Osteoblast (primary cell): ENCODE measurements around the gene ELAVL4. TPM values are rescaled to one million over a fixed set of nuclear protein-coding genes. Genes with fewer than 3 reads are reported as not detected.

Experiments used
- DNase-seq: peaks from one replicate; pipeline ENCODE4 v3.0.0; 2011; ENCODE audit warnings: low spot score, mixed read lengths; ENCODE audit not compliant: insufficient read length; ENCODE audit errors: missing footprints
- H2AFZ ChIP-seq: 2 replicates; pipeline ENCODE4 v1.6.0; 2011; ENCODE audit warnings: mild to moderate bottlenecking, low read length
- H3K27ac ChIP-seq: 2 replicates; pipeline ENCODE4 v1.5.1; 2011; ENCODE audit warnings: mild to moderate bottlenecking, low read depth, low read length, moderate library complexity
- H3K27me3 ChIP-seq: 2 replicates; pipeline ENCODE4 v1.6.0; 2012; ENCODE audit warnings: mild to moderate bottlenecking, control low read depth, inconsistent platforms, low read length, moderate library complexity; ENCODE audit not compliant: insufficient read depth
- H3K36me3 ChIP-seq: 2 replicates; pipeline ENCODE4 v1.5.1; 2011; ENCODE audit warnings: mild to moderate bottlenecking, low read length, control low read depth, moderate library complexity; ENCODE audit not compliant: insufficient read depth
- H3K4me1 ChIP-seq: 2 replicates; pipeline ENCODE4 v1.5.1; 2011; ENCODE audit warnings: mild to moderate bottlenecking, low read length, control low read depth, moderate library complexity; ENCODE audit not compliant: insufficient read depth
- H3K4me2 ChIP-seq: 2 replicates; pipeline ENCODE4 v1.6.0; 2011; ENCODE audit warnings: mild to moderate bottlenecking, low read length; ENCODE audit not compliant: insufficient read depth
- H3K4me3 ChIP-seq: fragments of 200-600 bp; sonication (generic); 3 replicates; pipeline ENCODE4 v1.5.1; 2012; ENCODE audit warnings: mild to moderate bottlenecking, low read length, inconsistent platforms; ENCODE audit not compliant: insufficient read depth
- H3K79me2 ChIP-seq: 2 replicates; pipeline ENCODE4 v1.6.0; 2012; ENCODE audit warnings: mild to moderate bottlenecking, low read length, control low read depth, inconsistent platforms; ENCODE audit not compliant: insufficient read depth
- H3K9me3 ChIP-seq: 2 replicates; pipeline ENCODE4 v1.5.1; 2011; ENCODE audit warnings: low read depth, low read length, control low read depth
- H4K20me1 ChIP-seq: 2 replicates; pipeline ENCODE4 v1.6.0; 2012; ENCODE audit warnings: mild to moderate bottlenecking, low read length, control low read depth; ENCODE audit not compliant: insufficient read depth
- CTCF ChIP-seq: IDR thresholded peaks from 2 replicates; pipeline ENCODE4 v1.5.1; 2011; ENCODE audit warnings: mild to moderate bottlenecking, low read depth, low read length, moderate library complexity; ENCODE audit errors: extremely low read depth
- total RNA-seq: library from RNA; depleted of rRNA; stranded (reverse); fragments of >200 nt; gene quantifications from 2 replicates; pipeline ENCODE4 v1.2.3, GENCODE V29; 2012

Gene ELAVL4
- total RNA-seq, 1 donor = not detected

GRCh38 chr1:50129201-50129600, 20.5 kb downstream of the ELAVL4 start:
- Histone ChIP-seq H3K9me3 (no peaks in the 10 kb centered on the region), H3K36me3 (no peaks in the 10 kb centered on the region), H2AFZ (no peak overlapping the region), H3K27ac (no peak overlapping the region), H3K4me2 (no peak overlapping the region), H3K27me3 (no peaks in the 10 kb centered on the region), H3K4me3 (no peak overlapping the region), H4K20me1 (no peaks in the 10 kb centered on the region), H3K4me1 (no peaks in the 10 kb centered on the region), H3K79me2 (no peaks in the 10 kb centered on the region)
- DNase-seq = no peak
- TF ChIP-seq CTCF = no peak

GRCh38 chr1:50132347-50132894, 23.7 kb downstream of the ELAVL4 start:
- no peak for TF ChIP-seq CTCF
- H3K27ac ChIP-seq = no peak overlapping the region
- no peaks in the 10 kb centered on the region for H3K4me1 ChIP-seq
- no peaks in the 10 kb centered on the region for H3K27me3 ChIP-seq
- no peaks in the 10 kb centered on the region for H3K79me2 ChIP-seq
- H3K36me3 ChIP-seq = no peaks in the 10 kb centered on the region
- DNase-seq = no peak
- no peak overlapping the region for H3K4me2 ChIP-seq
- H3K9me3 ChIP-seq = no peaks in the 10 kb centered on the region
- no peak overlapping the region for H2AFZ ChIP-seq
- H4K20me1 ChIP-seq = no peaks in the 10 kb centered on the region
- H3K4me3 ChIP-seq = no peak overlapping the region

GRCh38 chr1:50135716-50136115, 27.0 kb downstream of the ELAVL4 start:
- H3K36me3 ChIP-seq = no peaks in the 10 kb centered on the region

More at GRCh38 chr1:50135716-50136115, 27.0 kb downstream of the ELAVL4 start:
- no peaks in the 10 kb centered on the region for H3K27me3 ChIP-seq
- no peak overlapping the region for H3K4me3 ChIP-seq
- H2AFZ ChIP-seq = no peak overlapping the region
- DNase-seq = no peak
- TF ChIP-seq CTCF = no peak
- no peak overlapping the region for H3K4me2 ChIP-seq
- H3K4me1 ChIP-seq = no peaks in the 10 kb centered on the region
- no peak overlapping the region for H3K27ac ChIP-seq
- no peaks in the 10 kb centered on the region for H3K79me2 ChIP-seq
- H4K20me1 ChIP-seq = no peaks in the 10 kb centered on the region
- no peaks in the 10 kb centered on the region for H3K9me3 ChIP-seq
